AG04449 (cell line): ENCODE data around the gene UBE2D2.
"Not testable (repeated sequence)": the region's sequence is repeated elsewhere in the genome, so short reads cannot be mapped to it uniquely, and the experiment has no call there.

ENCODE experiments used
- CTCF ChIA-PET: fragments of 350-600 bp; formaldehyde crosslinking; extraction: SDS; loops from one replicate; lab custom pipeline; 2021; ENCODE audit warnings: antibody characterized with exemption; lab: Yijun Ruan, JAX
- POLR2A ChIA-PET: fragments of 400-600, 350-600 bp; formaldehyde crosslinking; extraction: SDS; loops from one replicate; lab custom pipeline; 2020; ENCODE audit warnings: antibody characterized with exemption, inconsistent platforms; lab: Yijun Ruan, JAX
- DNase-seq: peaks from one replicate; pipeline ENCODE4 v3.0.0-alpha.2; 2010; ENCODE audit warnings: low read depth, low spot score
- H3K4me3 ChIP-seq: 2 replicates; pipeline ENCODE4 v1.5.1; 2011; ENCODE audit warnings: low read depth, mild to moderate bottlenecking, control low read depth, low read length
- CTCF ChIP-seq: IDR thresholded peaks from one replicate; pipeline ENCODE4 v1.5.1; 2011; ENCODE audit warnings: mild to moderate bottlenecking, moderate library complexity, low read length, control low read depth, inconsistent platforms; ENCODE audit not compliant: insufficient read depth; ENCODE audit errors: missing control alignments

UBE2D2 gene

GRCh38 chr5:139530079-139530478 lies 31.1 kb upstream of the UBE2D2 start:
- CTCF ChIA-PET = interaction anchor here (1.4 to 2.2 kb wide), 2 partner anchors 10 to 12 kb away, joined by 4 to 10 read pairs; no protein-coding TSS in a partner anchor
- POLR2A ChIA-PET, H3K4me3 ChIP-seq, DNase-seq: not testable (repeated sequence)

- ChIA-PET CTCF (interaction anchor here (2.8 kb wide), 1 partner anchor 14 kb away, joined by 9 read pairs; no protein-coding TSS in a partner anchor), POLR2A (no interaction called here)
- no peak overlapping the region for H3K4me3 ChIP-seq
- no peak for DNase-seq
- TF ChIP-seq CTCF = no peak
Measured at GRCh38 chr5:139531772-139532169, 29.4 kb upstream of the UBE2D2 start.

- H3K4me3 ChIP-seq = no peak overlapping the region
- CTCF ChIA-PET = interaction anchor here (0.7 to 1.1 kb wide), 2 partner anchors 20 to 121 kb away, joined by 3 read pairs; no protein-coding TSS in a partner anchor
- POLR2A ChIA-PET = no interaction called here
- peak; percentile 15 for TF ChIP-seq CTCF
- DNase-seq = no peak
Measured at GRCh38 chr5:139543423-139543991, 17.6 kb upstream of the UBE2D2 start.

- POLR2A ChIA-PET, H3K4me3 ChIP-seq, DNase-seq, CTCF ChIA-PET: not testable (repeated sequence)
Measured at GRCh38 chr5:139546593-139546992, 14.5 kb upstream of the UBE2D2 start.

- ChIA-PET POLR2A (no interaction called here), CTCF (no interaction called here)
- no peak overlapping the region for H3K4me3 ChIP-seq
- no peak for DNase-seq
- TF ChIP-seq CTCF = no peak
Measured at GRCh38 chr5:139549162-139549894, 11.8 kb upstream of the UBE2D2 start.

GRCh38 chr5:139550051-139550872 lies 10.9 kb upstream of the UBE2D2 start:
- H3K4me3 ChIP-seq, DNase-seq, POLR2A ChIA-PET: not testable (repeated sequence)
- CTCF ChIA-PET = interaction anchor here (0.7 kb wide), 1 partner anchor 33 kb away, joined by 3 read pairs; no protein-coding TSS in a partner anchor

- CTCF ChIA-PET = interaction anchor here (0.7 to 1.8 kb wide), 2 partner anchors 34 to 129 kb away, joined by 3 to 7 read pairs; no protein-coding TSS in a partner anchor
- DNase-seq = no peak
- no peak overlapping the region for H3K4me3 ChIP-seq
- TF ChIP-seq CTCF = no peak
- POLR2A ChIA-PET = no interaction called here
Measured at GRCh38 chr5:139551191-139551889, 9.8 kb upstream of the UBE2D2 start.
